ENCODE results near the gene FBXL16. TPM values are rescaled to one million over a fixed set of nuclear protein-coding genes. Genes with fewer than 3 reads are reported as not detected.
A peak's percentile ranks its signal among the peaks of the same experiment; 100 is the strongest.

FBXL16 gene
- total and polyA plus RNA-seq, 9 of the 15 experiments (the other 6 are each of a cell fraction or from before 2014, with no cell fraction given): 0.21 to 8.2 (median 1.7) TPM

DNA sequence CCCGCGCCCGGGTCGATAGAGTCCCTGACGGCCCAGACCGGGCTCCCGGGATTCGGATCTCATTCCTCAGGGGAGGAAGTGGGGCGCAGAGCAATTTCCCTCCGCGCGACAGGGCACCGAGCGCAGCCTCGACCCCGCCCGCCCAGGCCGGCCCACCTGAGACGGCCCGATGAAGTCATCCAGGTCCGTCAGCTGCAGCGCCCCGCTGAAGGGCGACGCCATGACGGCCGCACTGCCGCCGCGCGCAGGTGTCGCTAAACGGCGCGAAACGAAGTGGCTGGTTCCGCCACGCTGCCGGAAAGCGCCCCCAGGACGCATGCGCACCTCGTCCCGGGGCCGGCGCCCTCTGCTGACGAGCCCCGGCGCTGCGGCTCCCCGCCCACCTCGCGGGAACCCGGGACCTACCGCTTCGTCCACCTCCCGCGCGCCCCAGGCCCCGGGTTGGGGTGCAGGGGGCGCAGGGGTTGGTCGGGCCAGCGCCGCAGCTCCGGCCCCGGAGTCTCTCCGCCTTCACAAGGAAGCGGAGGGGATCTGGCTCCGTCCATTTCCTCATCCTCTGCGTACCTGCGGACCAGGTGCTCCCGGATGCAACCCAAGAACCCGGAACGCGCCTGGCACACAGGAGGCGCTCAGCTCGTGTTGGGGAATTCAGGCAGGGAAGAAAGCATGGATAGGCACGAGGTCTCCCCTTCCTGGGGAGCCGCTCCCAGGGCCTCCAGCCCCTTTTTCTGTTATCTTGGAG, 35.3 kb upstream of the FBXL16 start, which contains the start of gene CIAO3 (continued):
- TF ChIP-seq, protein P1, sequence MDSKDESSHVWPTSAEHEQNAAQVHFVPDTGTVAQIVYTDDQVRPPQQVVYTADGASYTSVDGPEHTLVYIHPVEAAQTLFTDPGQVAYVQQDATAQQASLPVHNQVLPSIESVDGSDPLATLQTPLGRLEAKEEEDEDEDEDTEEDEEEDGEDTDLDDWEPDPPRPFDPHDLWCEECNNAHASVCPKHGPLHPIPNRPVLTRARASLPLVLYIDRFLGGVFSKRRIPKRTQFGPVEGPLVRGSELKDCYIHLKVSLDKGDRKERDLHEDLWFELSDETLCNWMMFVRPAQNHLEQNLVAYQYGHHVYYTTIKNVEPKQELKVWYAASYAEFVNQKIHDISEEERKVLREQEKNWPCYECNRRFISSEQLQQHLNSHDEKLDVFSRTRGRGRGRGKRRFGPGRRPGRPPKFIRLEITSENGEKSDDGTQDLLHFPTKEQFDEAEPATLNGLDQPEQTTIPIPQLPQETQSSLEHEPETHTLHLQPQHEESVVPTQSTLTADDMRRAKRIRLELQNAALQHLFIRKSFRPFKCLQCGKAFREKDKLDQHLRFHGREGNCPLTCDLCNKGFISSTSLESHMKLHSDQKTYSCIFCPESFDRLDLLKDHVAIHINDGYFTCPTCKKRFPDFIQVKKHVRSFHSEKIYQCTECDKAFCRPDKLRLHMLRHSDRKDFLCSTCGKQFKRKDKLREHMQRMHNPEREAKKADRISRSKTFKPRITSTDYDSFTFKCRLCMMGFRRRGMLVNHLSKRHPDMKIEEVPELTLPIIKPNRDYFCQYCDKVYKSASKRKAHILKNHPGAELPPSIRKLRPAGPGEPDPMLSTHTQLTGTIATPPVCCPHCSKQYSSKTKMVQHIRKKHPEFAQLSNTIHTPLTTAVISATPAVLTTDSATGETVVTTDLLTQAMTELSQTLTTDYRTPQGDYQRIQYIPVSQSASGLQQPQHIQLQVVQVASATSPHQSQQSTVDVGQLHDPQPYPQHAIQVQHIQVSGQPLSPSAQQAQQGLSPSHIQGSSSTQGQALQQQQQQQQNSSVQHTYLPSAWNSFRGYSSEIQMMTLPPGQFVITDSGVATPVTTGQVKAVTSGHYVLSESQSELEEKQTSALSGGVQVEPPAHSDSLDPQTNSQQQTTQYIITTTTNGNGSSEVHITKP (IDR thresholded peaks at IDR 0.05; ENCODE audit: partially characterized antibody): no peak
- peak; percentile 100 for TF ChIP-seq ELF2 (CRISPR knock-in tag; IDR thresholded peaks at IDR 0.05)
- TF ChIP-seq KLF6 (CRISPR knock-in tag; IDR thresholded peaks at IDR 0.05; ENCODE audit: borderline replicate concordance): no peak; the same call in 1 of the 2 replicates
- TF ChIP-seq, protein P2, sequence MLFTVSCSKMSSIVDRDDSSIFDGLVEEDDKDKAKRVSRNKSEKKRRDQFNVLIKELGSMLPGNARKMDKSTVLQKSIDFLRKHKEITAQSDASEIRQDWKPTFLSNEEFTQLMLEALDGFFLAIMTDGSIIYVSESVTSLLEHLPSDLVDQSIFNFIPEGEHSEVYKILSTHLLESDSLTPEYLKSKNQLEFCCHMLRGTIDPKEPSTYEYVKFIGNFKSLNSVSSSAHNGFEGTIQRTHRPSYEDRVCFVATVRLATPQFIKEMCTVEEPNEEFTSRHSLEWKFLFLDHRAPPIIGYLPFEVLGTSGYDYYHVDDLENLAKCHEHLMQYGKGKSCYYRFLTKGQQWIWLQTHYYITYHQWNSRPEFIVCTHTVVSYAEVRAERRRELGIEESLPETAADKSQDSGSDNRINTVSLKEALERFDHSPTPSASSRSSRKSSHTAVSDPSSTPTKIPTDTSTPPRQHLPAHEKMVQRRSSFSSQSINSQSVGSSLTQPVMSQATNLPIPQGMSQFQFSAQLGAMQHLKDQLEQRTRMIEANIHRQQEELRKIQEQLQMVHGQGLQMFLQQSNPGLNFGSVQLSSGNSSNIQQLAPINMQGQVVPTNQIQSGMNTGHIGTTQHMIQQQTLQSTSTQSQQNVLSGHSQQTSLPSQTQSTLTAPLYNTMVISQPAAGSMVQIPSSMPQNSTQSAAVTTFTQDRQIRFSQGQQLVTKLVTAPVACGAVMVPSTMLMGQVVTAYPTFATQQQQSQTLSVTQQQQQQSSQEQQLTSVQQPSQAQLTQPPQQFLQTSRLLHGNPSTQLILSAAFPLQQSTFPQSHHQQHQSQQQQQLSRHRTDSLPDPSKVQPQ (CRISPR knock-in tag; IDR thresholded peaks at IDR 0.05; ENCODE audit: borderline replicate concordance): no peak
- TF ChIP-seq, protein P3, sequence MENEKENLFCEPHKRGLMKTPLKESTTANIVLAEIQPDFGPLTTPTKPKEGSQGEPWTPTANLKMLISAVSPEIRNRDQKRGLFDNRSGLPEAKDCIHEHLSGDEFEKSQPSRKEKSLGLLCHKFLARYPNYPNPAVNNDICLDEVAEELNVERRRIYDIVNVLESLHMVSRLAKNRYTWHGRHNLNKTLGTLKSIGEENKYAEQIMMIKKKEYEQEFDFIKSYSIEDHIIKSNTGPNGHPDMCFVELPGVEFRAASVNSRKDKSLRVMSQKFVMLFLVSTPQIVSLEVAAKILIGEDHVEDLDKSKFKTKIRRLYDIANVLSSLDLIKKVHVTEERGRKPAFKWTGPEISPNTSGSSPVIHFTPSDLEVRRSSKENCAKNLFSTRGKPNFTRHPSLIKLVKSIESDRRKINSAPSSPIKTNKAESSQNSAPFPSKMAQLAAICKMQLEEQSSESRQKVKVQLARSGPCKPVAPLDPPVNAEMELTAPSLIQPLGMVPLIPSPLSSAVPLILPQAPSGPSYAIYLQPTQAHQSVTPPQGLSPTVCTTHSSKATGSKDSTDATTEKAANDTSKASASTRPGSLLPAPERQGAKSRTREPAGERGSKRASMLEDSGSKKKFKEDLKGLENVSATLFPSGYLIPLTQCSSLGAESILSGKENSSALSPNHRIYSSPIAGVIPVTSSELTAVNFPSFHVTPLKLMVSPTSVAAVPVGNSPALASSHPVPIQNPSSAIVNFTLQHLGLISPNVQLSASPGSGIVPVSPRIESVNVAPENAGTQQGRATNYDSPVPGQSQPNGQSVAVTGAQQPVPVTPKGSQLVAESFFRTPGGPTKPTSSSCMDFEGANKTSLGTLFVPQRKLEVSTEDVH (IDR thresholded peaks at IDR 0.05; ENCODE audit: low read depth, partially characterized antibody): peak; percentile 99
- no peak for TF ChIP-seq CSDE1 (IDR thresholded peaks at IDR 0.05)
- TF ChIP-seq PYGO2 (tag; IDR thresholded peaks at IDR 0.05): no peak
- TF ChIP-seq ELF1 (tag; IDR thresholded peaks at IDR 0.05): peak; percentile 100
- no peak for TF ChIP-seq ZZZ3 (IDR thresholded peaks at IDR 0.05)
- TF ChIP-seq NR4A1 (CRISPR knock-in tag; IDR thresholded peaks at IDR 0.05): peak; percentile 12; the same call in 1 of the 2 replicates
- TF ChIP-seq NR4A1 (tag; IDR thresholded peaks at IDR 0.05): no peak
- TF ChIP-seq NCOA6 (IDR thresholded peaks at IDR 0.05): no peak
- TF ChIP-seq MCM7 (IDR thresholded peaks at IDR 0.05): no peak
- no peak for TF ChIP-seq ZNF79 (CRISPR knock-in tag; IDR thresholded peaks at IDR 0.05; ENCODE audit: low read depth)
- peak; percentile 57 for TF ChIP-seq FIP1L1 (IDR thresholded peaks at IDR 0.05; ENCODE audit: low read depth, low read length, poor library complexity, severe bottlenecking)
- peak; percentile 28; the same call in 1 of the 2 replicates for TF ChIP-seq NCOR1 (IDR thresholded peaks at IDR 0.05)
- 0 out of 2 replicates have a peak, but pooled peaks have one; percentile 35 for TF ChIP-seq JUNB (CRISPR knock-in tag; conservative IDR thresholded peaks at IDR 0.05)
- TF ChIP-seq SAP30 (IDR thresholded peaks at IDR 0.05; ENCODE audit: borderline replicate concordance, insufficient read depth, low read depth, low read length, poor library complexity, severe bottlenecking): peak; percentile 63
- peak; percentile 73; the same call in 1 of the 2 replicates for TF ChIP-seq ZNF282 (CRISPR knock-in tag; IDR thresholded peaks at IDR 0.05)

All from K562 (cell line).